ENCODE data around the gene CHST2. TPM values are rescaled to one million over a fixed set of nuclear protein-coding genes. Genes with fewer than 3 reads are reported as not detected.
A peak's percentile ranks its signal among the peaks of the same experiment; 100 is the strongest.
"Not testable (repeated sequence)": the region's sequence is repeated elsewhere in the genome, so short reads cannot be mapped to it uniquely, and the experiment has no call there.

CHST2 gene
- total and polyA plus RNA-seq, 2 experiments from 2014 or later: 2.1 to 12.0 TPM

GRCh38 chr3:143073983-143074382, 45.6 kb upstream of the CHST2 start:
- Histone ChIP-seq H3K4me1 (ENCODE audit: insufficient read depth) (peaks cover 20% of the 10 kb centered on the region), H3F3A (ENCODE audit: insufficient read depth) (peaks cover 16% of the 10 kb centered on the region; the same call in 1 of the 2 replicates)
- H2AFZ ChIP-seq; H3K4me2 ChIP-seq (ENCODE audit: unreplicated experiment); H3K9ac ChIP-seq; H4K20me1 ChIP-seq (ENCODE audit: insufficient read depth); H3K4me3 ChIP-seq; H3K36me3 ChIP-seq (ENCODE audit: low read depth); H3K9me3 ChIP-seq (ENCODE audit: low read depth); H3K27ac ChIP-seq; H3K79me2 ChIP-seq (ENCODE audit: insufficient read depth); H3K27me3 ChIP-seq (replicated peaks; ENCODE audit: insufficient read depth); H3K9me2 ChIP-seq (ENCODE audit: insufficient read depth); DNase-seq; in situ Hi-C loops (cut with MboI): not testable (repeated sequence)
- WGBS, 2 experiments (ENCODE audit: low coverage in 1 of 2, low lambda C conversion rate in 2 of 2, missing lambda C conversion rate in 2 of 2): 79 to 88% methylated on average over 5 of the region's 5 CpGs

GRCh38 chr3:143078883-143079282, 40.7 kb upstream of the CHST2 start:
- no peak for TF ChIP-seq EZH2phosphoT487 (IDR thresholded peaks at IDR 0.05; ENCODE audit: insufficient read depth, low read depth)
- TF ChIP-seq EZH2 (IDR thresholded peaks at IDR 0.05; ENCODE audit: insufficient read depth, poor library complexity, severe bottlenecking): no peak
- peak; percentile 86 for DNase-seq
- Histone ChIP-seq H3K9ac (no peak overlapping the region), H2AFZ (no peak overlapping the region), H3K9me3 (ENCODE audit: low read depth) (no peaks in the 10 kb centered on the region), H3K27ac (no peak overlapping the region; the same call in 1 of the 2 replicates), H3K4me3 (no peak overlapping the region), H3K4me1 (ENCODE audit: insufficient read depth) (0 out of 2 replicates have a peak, but pooled peaks cover 8% of the 10 kb centered on the region), H4K20me1 (ENCODE audit: insufficient read depth) (no peaks in the 10 kb centered on the region), H3K79me2 (ENCODE audit: insufficient read depth) (no peaks in the 10 kb centered on the region), H3F3A (ENCODE audit: insufficient read depth) (peaks cover 5% of the 10 kb centered on the region; the same call in 1 of the 2 replicates), H3K9me2 (ENCODE audit: insufficient read depth) (no peaks in the 10 kb centered on the region), H3K27me3 (replicated peaks; ENCODE audit: insufficient read depth) (no peaks in the 10 kb centered on the region), H3K36me3 (ENCODE audit: low read depth) (no peaks in the 10 kb centered on the region), H3K4me2 (ENCODE audit: unreplicated experiment) (no peak overlapping the region)
- in situ Hi-C loops (cut with MboI): no loop called here
- 40 to 42% methylated on average over 4 of the region's 4 CpGs for WGBS, 2 experiments (ENCODE audit: low coverage in 1 of 2, low lambda C conversion rate in 2 of 2, missing lambda C conversion rate in 2 of 2)

- Histone ChIP-seq H3K79me2 (ENCODE audit: insufficient read depth) (no peaks in the 10 kb centered on the region), H3K4me3 (no peak overlapping the region), H3K27ac (no peak overlapping the region), H3K9me2 (ENCODE audit: insufficient read depth) (no peaks in the 10 kb centered on the region), H3K4me1 (ENCODE audit: insufficient read depth) (peaks cover 10% of the 10 kb centered on the region; the same call in 1 of the 2 replicates), H3K36me3 (ENCODE audit: low read depth) (no peaks in the 10 kb centered on the region), H3K4me2 (ENCODE audit: unreplicated experiment) (no peak overlapping the region), H3F3A (ENCODE audit: insufficient read depth) (peaks cover 5% of the 10 kb centered on the region; the same call in 1 of the 2 replicates), H3K9me3 (ENCODE audit: low read depth) (no peaks in the 10 kb centered on the region), H3K27me3 (replicated peaks; ENCODE audit: insufficient read depth) (no peaks in the 10 kb centered on the region), H3K9ac (no peak overlapping the region), H2AFZ (no peak overlapping the region), H4K20me1 (ENCODE audit: insufficient read depth) (no peaks in the 10 kb centered on the region)
- WGBS, 2 experiments (ENCODE audit: low coverage in 1 of 2, low lambda C conversion rate in 2 of 2, missing lambda C conversion rate in 2 of 2): 69 to 72% methylated on average over 5 of the region's 5 CpGs
- TF ChIP-seq EZH2phosphoT487 (IDR thresholded peaks at IDR 0.05; ENCODE audit: insufficient read depth, low read depth) (no peak), EZH2 (IDR thresholded peaks at IDR 0.05; ENCODE audit: insufficient read depth, poor library complexity, severe bottlenecking) (no peak)
- in situ Hi-C loops (cut with MboI): no loop called here
- no peak for DNase-seq
These were observed 39.4 kb upstream of the CHST2 start for GRCh38 chr3:143080196-143080595.

- Histone ChIP-seq H3K4me3 (no peak overlapping the region), H3F3A (ENCODE audit: insufficient read depth) (peaks cover 5% of the 10 kb centered on the region; the same call in 1 of the 2 replicates), H3K4me1 (ENCODE audit: insufficient read depth) (peaks cover 12% of the 10 kb centered on the region; the same call in 1 of the 2 replicates), H2AFZ (no peak overlapping the region), H3K27me3 (replicated peaks; ENCODE audit: insufficient read depth) (no peaks in the 10 kb centered on the region), H3K79me2 (ENCODE audit: insufficient read depth) (no peaks in the 10 kb centered on the region), H3K27ac (no peak overlapping the region), H3K4me2 (ENCODE audit: unreplicated experiment) (no peak overlapping the region), H3K9ac (no peak overlapping the region), H3K36me3 (ENCODE audit: low read depth) (no peaks in the 10 kb centered on the region), H3K9me3 (ENCODE audit: low read depth) (no peaks in the 10 kb centered on the region), H3K9me2 (ENCODE audit: insufficient read depth) (no peaks in the 10 kb centered on the region), H4K20me1 (ENCODE audit: insufficient read depth) (no peaks in the 10 kb centered on the region)
- in situ Hi-C loops (cut with MboI): no loop called here
- DNase-seq: no peak
- WGBS, 2 experiments (ENCODE audit: low coverage in 1 of 2, low lambda C conversion rate in 2 of 2, missing lambda C conversion rate in 2 of 2): 96 to 100% methylated on average over 1 of the region's 1 CpG
- no peak for TF ChIP-seq EZH2 (IDR thresholded peaks at IDR 0.05; ENCODE audit: insufficient read depth, poor library complexity, severe bottlenecking)
- no peak for TF ChIP-seq EZH2phosphoT487 (IDR thresholded peaks at IDR 0.05; ENCODE audit: insufficient read depth, low read depth)
These were observed 38.2 kb upstream of the CHST2 start for GRCh38 chr3:143081365-143081764.
